KMS-11 (cell line): ENCODE measurements around the gene GIPC3.

Experiments
- H2AFZ ChIP-seq: fragments of 200-600 bp; sonication (generic); 2 replicates; pipeline ENCODE4 v1.6.1; 2016; ENCODE audit warnings: antibody characterized with exemption, mixed run types, low read depth
- H3K27ac ChIP-seq: fragments of 200-600 bp; sonication (generic); 2 replicates; pipeline ENCODE4 v1.6.1; 2016; ENCODE audit warnings: mild to moderate bottlenecking, mixed run types
- H3K27me3 ChIP-seq: fragments of 200-600 bp; sonication (generic); 2 replicates; pipeline ENCODE4 v1.6.1; 2017; ENCODE audit warnings: mild to moderate bottlenecking, low read depth, mixed run types, moderate library complexity; ENCODE audit not compliant: insufficient read depth
- H3K36me3 ChIP-seq: fragments of 200-600 bp; sonication (generic); 2 replicates; pipeline ENCODE4 v1.6.1; 2017; ENCODE audit warnings: mild to moderate bottlenecking, mixed run types; ENCODE audit not compliant: insufficient read depth
- H3K4me1 ChIP-seq: fragments of 200-600 bp; sonication (generic); 2 replicates; pipeline ENCODE4 v1.6.1; 2016; ENCODE audit warnings: mild to moderate bottlenecking, low read depth, mixed run types; ENCODE audit not compliant: poor library complexity, severe bottlenecking
- H3K4me2 ChIP-seq: fragments of 200-600 bp; sonication (generic); 2 replicates; pipeline ENCODE4 v1.7.0; 2016; ENCODE audit warnings: mild to moderate bottlenecking, mixed run types
- H3K4me3 ChIP-seq: fragments of 200-600 bp; sonication (generic); IDR thresholded peaks from 2 replicates; pipeline ENCODE4 v1.6.1; 2017; ENCODE audit warnings: low read depth, low read length, mixed read lengths; ENCODE audit not compliant: insufficient read depth
- H3K79me2 ChIP-seq: fragments of 200-600 bp; sonication (generic); 2 replicates; pipeline ENCODE4 v1.6.1; 2016; ENCODE audit warnings: low read depth, mixed run types; ENCODE audit not compliant: insufficient read depth
- H3K9ac ChIP-seq: fragments of 200-600 bp; sonication (generic); 2 replicates; pipeline ENCODE4 v1.6.1; 2016; ENCODE audit warnings: mild to moderate bottlenecking, mixed run types
- H4K20me1 ChIP-seq: fragments of 200-600 bp; sonication (generic); 2 replicates; pipeline ENCODE4 v1.6.1; 2016; ENCODE audit warnings: mild to moderate bottlenecking, mixed run types; ENCODE audit not compliant: insufficient read depth
- TF ChIP-seq, protein P1 (sequence below): fragments of 200-600 bp; sonication (generic); conservative IDR thresholded peaks from 2 replicates; pipeline ENCODE4 v1.6.1; 2017; ENCODE audit warnings: low read depth, mild to moderate bottlenecking, antibody characterized with exemption, low read length, moderate library complexity, mixed read lengths

Gene GIPC3

GRCh38 chr19:3634496-3635045 is 49.3 kb downstream of the GIPC3 start:
- TF ChIP-seq, protein P1, sequence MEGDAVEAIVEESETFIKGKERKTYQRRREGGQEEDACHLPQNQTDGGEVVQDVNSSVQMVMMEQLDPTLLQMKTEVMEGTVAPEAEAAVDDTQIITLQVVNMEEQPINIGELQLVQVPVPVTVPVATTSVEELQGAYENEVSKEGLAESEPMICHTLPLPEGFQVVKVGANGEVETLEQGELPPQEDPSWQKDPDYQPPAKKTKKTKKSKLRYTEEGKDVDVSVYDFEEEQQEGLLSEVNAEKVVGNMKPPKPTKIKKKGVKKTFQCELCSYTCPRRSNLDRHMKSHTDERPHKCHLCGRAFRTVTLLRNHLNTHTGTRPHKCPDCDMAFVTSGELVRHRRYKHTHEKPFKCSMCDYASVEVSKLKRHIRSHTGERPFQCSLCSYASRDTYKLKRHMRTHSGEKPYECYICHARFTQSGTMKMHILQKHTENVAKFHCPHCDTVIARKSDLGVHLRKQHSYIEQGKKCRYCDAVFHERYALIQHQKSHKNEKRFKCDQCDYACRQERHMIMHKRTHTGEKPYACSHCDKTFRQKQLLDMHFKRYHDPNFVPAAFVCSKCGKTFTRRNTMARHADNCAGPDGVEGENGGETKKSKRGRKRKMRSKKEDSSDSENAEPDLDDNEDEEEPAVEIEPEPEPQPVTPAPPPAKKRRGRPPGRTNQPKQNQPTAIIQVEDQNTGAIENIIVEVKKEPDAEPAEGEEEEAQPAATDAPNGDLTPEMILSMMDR = no peak
- Histone ChIP-seq H4K20me1 (no peaks in the 10 kb centered on the region), H3K9ac (no peak overlapping the region), H3K4me1 (no peaks in the 10 kb centered on the region), H3K36me3 (no peaks in the 10 kb centered on the region), H3K27ac (no peak overlapping the region), H3K79me2 (no peaks in the 10 kb centered on the region), H3K4me3 (no peak overlapping the region), H3K4me2 (no peak overlapping the region), H3K27me3 (no peaks in the 10 kb centered on the region), H2AFZ (no peak overlapping the region)

DNA sequence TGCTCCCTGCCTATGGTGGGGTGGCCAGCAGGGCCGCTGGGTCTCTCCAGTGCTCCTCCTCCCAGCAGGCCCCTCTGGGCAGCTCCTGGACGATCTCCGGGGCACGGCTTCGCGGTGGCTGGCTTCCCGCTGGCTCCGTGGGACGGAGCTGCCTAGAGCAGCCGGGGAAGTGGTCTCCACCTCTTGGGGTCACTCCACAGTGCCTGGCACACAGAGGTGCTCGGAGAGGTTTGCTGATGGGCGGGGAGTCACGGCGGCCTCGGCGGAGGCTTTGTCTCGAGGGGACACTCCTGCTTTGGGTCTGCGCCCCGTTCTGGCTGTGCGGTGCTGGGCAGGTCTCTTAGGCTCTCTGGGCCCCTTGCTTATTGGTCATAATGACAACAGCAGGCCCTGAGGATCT is 51.2 kb downstream of the GIPC3 start:
- no peaks in the 10 kb centered on the region for H3K79me2 ChIP-seq
- TF ChIP-seq, protein P1 = no peak
- H3K36me3 ChIP-seq = no peaks in the 10 kb centered on the region
- H3K27ac ChIP-seq = no peak overlapping the region
- H3K4me2 ChIP-seq = no peak overlapping the region
- H3K9ac ChIP-seq = no peak overlapping the region
- no peaks in the 10 kb centered on the region for H3K4me1 ChIP-seq
- H4K20me1 ChIP-seq = no peaks in the 10 kb centered on the region
- H2AFZ ChIP-seq = no peak overlapping the region
- H3K4me3 ChIP-seq = no peak overlapping the region
- no peaks in the 10 kb centered on the region for H3K27me3 ChIP-seq

DNA sequence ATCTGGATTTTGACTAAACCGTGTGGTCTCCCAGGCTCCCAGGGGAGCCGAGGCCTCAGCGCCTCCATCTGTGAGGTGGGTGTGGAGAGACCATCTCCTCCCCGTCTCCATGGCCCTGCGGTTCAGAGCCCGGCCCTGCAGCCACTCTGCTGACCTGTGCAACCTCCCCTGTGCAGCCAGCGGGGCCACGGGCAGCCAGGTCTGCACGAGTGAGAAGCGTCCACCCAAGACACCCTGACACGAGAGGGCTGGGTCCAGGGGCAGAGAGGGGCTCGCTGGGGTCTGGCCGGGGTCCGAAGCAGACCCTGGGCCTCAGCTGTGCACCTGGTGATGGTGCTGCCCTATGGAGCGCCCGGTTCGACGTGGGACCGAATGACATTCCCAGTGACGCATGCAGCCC is 51.7 kb downstream of the GIPC3 start:
- H3K79me2 ChIP-seq = no peaks in the 10 kb centered on the region
- no peak overlapping the region for H3K4me3 ChIP-seq
- no peak overlapping the region for H3K9ac ChIP-seq
- H3K27ac ChIP-seq = no peak overlapping the region
- no peak overlapping the region for H2AFZ ChIP-seq
- H3K4me1 ChIP-seq = no peaks in the 10 kb centered on the region
- H4K20me1 ChIP-seq = no peaks in the 10 kb centered on the region
- H3K4me2 ChIP-seq = no peak overlapping the region
- no peaks in the 10 kb centered on the region for H3K27me3 ChIP-seq
- H3K36me3 ChIP-seq = no peaks in the 10 kb centered on the region
- TF ChIP-seq, protein P1 = no peak

DNA sequence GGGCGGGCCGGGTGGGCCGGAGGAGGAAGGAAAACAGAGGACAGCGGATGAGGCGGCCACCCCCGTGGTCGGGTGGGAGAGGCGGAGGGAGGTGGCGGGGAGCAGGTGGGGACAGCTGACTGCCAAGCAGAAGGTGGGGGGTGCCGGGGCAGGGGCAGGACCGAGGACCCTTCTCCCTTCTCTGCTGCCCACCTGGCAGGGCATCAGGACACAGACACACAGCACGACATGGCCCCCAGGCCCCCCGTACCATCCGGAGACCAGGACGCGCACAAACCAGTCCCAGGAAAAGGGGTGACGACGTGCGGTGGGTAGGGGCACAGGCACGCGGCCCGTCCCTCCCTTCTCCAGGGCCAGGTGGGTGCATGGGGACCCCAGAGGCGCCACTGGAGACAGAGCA is 52.3 kb downstream of the GIPC3 start:
- Histone ChIP-seq H3K36me3 (no peaks in the 10 kb centered on the region), H3K4me2 (no peak overlapping the region), H3K27ac (no peak overlapping the region), H3K9ac (no peak overlapping the region), H3K27me3 (no peaks in the 10 kb centered on the region), H4K20me1 (no peaks in the 10 kb centered on the region), H2AFZ (no peak overlapping the region), H3K79me2 (no peaks in the 10 kb centered on the region), H3K4me3 (no peak overlapping the region), H3K4me1 (no peaks in the 10 kb centered on the region)
- TF ChIP-seq, protein P1 = no peak
